AG09309 (cell line): ENCODE data around the gene TGM5.

ENCODE experiments used
- DNase-seq: peaks from one replicate; pipeline ENCODE4 v3.0.0-alpha.2; 2010; ENCODE audit warnings: low read depth
- H3K4me3 ChIP-seq: 2 replicates; pipeline ENCODE4 v1.5.1; 2011; ENCODE audit warnings: mild to moderate bottlenecking, low read depth, low read length, moderate library complexity; ENCODE audit not compliant: control insufficient read depth
- CTCF ChIP-seq: IDR thresholded peaks from 2 replicates; pipeline ENCODE4 v1.5.1; 2011; ENCODE audit warnings: mild to moderate bottlenecking, low read depth, low read length, inconsistent platforms; ENCODE audit not compliant: insufficient read depth, control insufficient read depth; ENCODE audit errors: missing control alignments

Gene TGM5

DNA sequence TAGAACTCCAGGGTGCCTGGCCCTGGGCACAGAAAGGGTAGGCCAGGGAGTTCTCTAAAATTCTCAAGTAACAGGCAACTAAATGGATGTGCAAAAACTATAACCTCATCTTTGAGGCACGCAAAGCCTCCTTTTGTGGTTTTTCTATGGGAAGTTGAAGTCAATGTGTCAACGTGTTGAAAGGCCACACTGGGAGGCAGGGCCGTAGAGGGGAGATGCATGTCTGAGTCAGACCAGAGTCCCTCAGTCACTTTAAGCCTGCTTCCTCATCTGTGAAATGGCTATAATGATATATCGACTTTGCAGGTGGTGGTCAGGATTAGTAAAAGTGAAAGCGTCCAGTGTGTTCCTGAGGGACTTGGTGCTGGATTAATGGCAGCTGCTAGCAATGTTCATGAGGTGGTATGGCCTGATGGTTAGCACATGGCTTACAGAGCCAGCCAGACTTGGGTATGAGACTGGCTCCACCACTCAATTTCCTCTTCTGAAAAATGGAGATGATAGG lies 17.0 kb downstream of the TGM5 start:
- DNase-seq = peak; percentile 73
- H3K4me3 ChIP-seq = no peak overlapping the region
- TF ChIP-seq CTCF = no peak

GRCh38 chr15:43249236-43249635 lies 17.5 kb downstream of the TGM5 start:
- no peak overlapping the region for H3K4me3 ChIP-seq
- TF ChIP-seq CTCF = no peak
- no peak for DNase-seq

GRCh38 chr15:43246261-43246774 lies 20.4 kb downstream of the TGM5 start:
- no peak for TF ChIP-seq CTCF
- no peak overlapping the region for H3K4me3 ChIP-seq
- no peak for DNase-seq

- no peak overlapping the region for H3K4me3 ChIP-seq
- DNase-seq = no peak
- no peak for TF ChIP-seq CTCF
Measured at GRCh38 chr15:43244092-43244491, 22.6 kb downstream of the TGM5 start.

- no peak overlapping the region for H3K4me3 ChIP-seq
- DNase-seq = no peak
- TF ChIP-seq CTCF = no peak
Measured at GRCh38 chr15:43243020-43243645, 23.6 kb downstream of the TGM5 start.

DNA sequence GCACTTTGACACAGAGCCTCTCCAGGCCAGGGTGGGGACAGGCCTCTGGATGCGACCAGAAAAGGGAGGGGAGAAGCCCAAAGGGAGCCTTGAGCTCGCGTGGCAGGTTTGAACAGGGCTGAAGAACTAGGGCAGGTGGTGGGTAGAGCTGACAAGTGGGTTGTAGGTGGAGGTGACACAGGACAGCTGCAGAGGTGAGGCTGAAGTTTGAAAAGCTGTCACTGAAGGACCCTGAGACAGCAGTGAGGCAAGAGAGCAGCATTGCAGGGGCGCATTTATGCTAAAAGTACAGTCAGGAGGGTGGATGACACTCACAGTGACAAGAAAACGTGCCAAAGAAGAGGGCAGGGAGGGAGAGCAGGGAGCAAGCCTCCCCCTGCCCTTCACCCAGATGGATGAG lies 24.1 kb downstream of the TGM5 start:
- no peak for DNase-seq
- H3K4me3 ChIP-seq = no peak overlapping the region
- no peak for TF ChIP-seq CTCF
